HCT116 (cell line): ENCODE results near the gene ACTR3. TPM values are rescaled to one million over a fixed set of nuclear protein-coding genes. Genes with fewer than 3 reads are reported as not detected.

ENCODE experiments used
- ATAC-seq: fragments of 200-7000 bp; cut with Tn5 transposase; 2 replicates; pipeline ENCODE4 v1.9.1; 2020; ENCODE audit warnings: mild to moderate bottlenecking, moderate library complexity
- BruUV-seq: library from RNA; stranded (reverse); fragments of 400-500 nt; replicated peaks from 2 replicates; lab custom pipeline; 2021; lab: Mats Ljungman, UMichigan
- CTCF ChIA-PET: fragments of 300-600 bp; sonication (Branson Sonifier 250); formaldehyde crosslinking; loops from one replicate; lab custom pipeline; 2021; ENCODE audit warnings: antibody characterized with exemption; lab: Charles Lee
- POLR2A ChIA-PET: fragments of 300-600, 350-600 bp; sonication (Branson Sonifier 250); formaldehyde crosslinking; loops from one replicate; lab custom pipeline; 2021; ENCODE audit warnings: antibody characterized with exemption; lab: Charles Lee
- RAD21 ChIA-PET, 2 experiments: fragments of 300-600 bp; sonication (Branson Sonifier 250); formaldehyde crosslinking; loops; one replicate each; lab custom pipeline; 2023; ENCODE audit warnings: low total read pairs in 2 of 2; ENCODE audit not compliant: uncharacterized antibody in 2 of 2, unreplicated experiment in 2 of 2, low non-redundant PET in 1 of 2; lab: Charles Lee
- DNase-seq: peaks from one replicate; pipeline ENCODE4 v3.0.0-alpha.2; 2010; ENCODE audit warnings: low read depth, low spot score
- H2AFZ ChIP-seq: fragments of 200-600 bp; shearing (Covaris generic), sonication (generic); 2 replicates; pipeline ENCODE4 v1.6.1; 2017; ENCODE audit warnings: low read depth, mixed run types, mixed read lengths, antibody characterized with exemption, low read length; ENCODE audit not compliant: poor library complexity, severe bottlenecking
- H3K27ac ChIP-seq: 2 replicates; pipeline ENCODE4 v1.5.1; 2012; ENCODE audit warnings: low read depth, low read length
- H3K27me3 ChIP-seq: fragments of 200-600 bp; sonication (generic); 2 replicates; pipeline ENCODE4 v1.6.1; 2016; ENCODE audit warnings: mixed run types, low read length, mixed read lengths; ENCODE audit not compliant: insufficient read depth
- H3K36me3 ChIP-seq, 2 experiments: fragments of 200-500 bp in 1 of 2; fragments of 200-600 bp in 1 of 2; sonication (Bioruptor generic) in 1 of 2; sonication (generic) in 1 of 2; 2 replicates each; pipeline versions ENCODE4 v1.5.1 to v1.6.1; 2014 to 2016; ENCODE audit warnings: low read length in 2 of 2, inconsistent platforms in 1 of 2, mixed read lengths in 1 of 2, mixed run types in 1 of 2; ENCODE audit not compliant: insufficient read depth in 2 of 2, control insufficient read depth in 1 of 2
- H3K4me1 ChIP-seq, 2 experiments: fragments of 200-600 bp in 1 of 2; sonication (generic) in 1 of 2; 2 replicates each; pipeline versions ENCODE4 v1.5.1 to v1.6.1; 2012 to 2017; ENCODE audit warnings: low read length in 2 of 2, inconsistent platforms in 1 of 2, mild to moderate bottlenecking in 1 of 2, mixed read lengths in 1 of 2, mixed run types in 1 of 2, moderate library complexity in 1 of 2; ENCODE audit not compliant: insufficient read depth in 2 of 2, control insufficient read depth in 1 of 2
- H3K4me2 ChIP-seq: fragments of 200-600 bp; sonication (generic); 2 replicates; pipeline ENCODE4 v1.6.1; 2017; ENCODE audit warnings: mixed run types, low read length, mixed read lengths
- H3K4me3 ChIP-seq, 2 experiments: fragments of 200-600 bp in 1 of 2; sonication (generic) in 1 of 2; replicated peaks in 1 of 2; 2 replicates each; pipeline ENCODE4 v1.5.1; 2011 to 2016; ENCODE audit warnings: low read length in 2 of 2, control low read depth in 1 of 2, low read depth in 1 of 2, mild to moderate bottlenecking in 1 of 2, mixed read lengths in 1 of 2, mixed run types in 1 of 2
- H3K79me2 ChIP-seq: fragments of 200-600 bp; sonication (generic); 2 replicates; pipeline ENCODE4 v1.6.1; 2017; ENCODE audit warnings: mild to moderate bottlenecking, mixed run types, low read length, moderate library complexity, mixed read lengths; ENCODE audit not compliant: insufficient read depth
- H3K9ac ChIP-seq: fragments of 200-600 bp; sonication (generic); 2 replicates; pipeline ENCODE4 v1.6.1; 2016; ENCODE audit warnings: low read length, mixed read lengths
- H3K9me2 ChIP-seq: fragments of 200-600 bp; sonication (generic), shearing (Covaris generic); 2 replicates; pipeline ENCODE4 v1.6.1; 2017; ENCODE audit warnings: mixed run types, mild to moderate bottlenecking, moderate library complexity; ENCODE audit not compliant: insufficient read depth
- H3K9me3 ChIP-seq, 2 experiments: fragments of 200-500 bp in 1 of 2; fragments of 200-600 bp in 1 of 2; sonication (Bioruptor generic) in 1 of 2; sonication (generic) in 1 of 2; 2 replicates each; pipeline ENCODE4 v1.6.1; 2014 to 2017; ENCODE audit warnings: low read length in 2 of 2, mixed read lengths in 2 of 2, inconsistent platforms in 1 of 2, low read depth in 1 of 2, mild to moderate bottlenecking in 1 of 2, mixed run types in 1 of 2, moderate library complexity in 1 of 2; ENCODE audit not compliant: control insufficient read depth in 1 of 2, insufficient read depth in 1 of 2
- H4K20me1 ChIP-seq: fragments of 200-600 bp; sonication (generic), shearing (Covaris generic); 2 replicates; pipeline ENCODE4 v1.6.1; 2017; ENCODE audit warnings: mixed run types, mild to moderate bottlenecking, moderate library complexity; ENCODE audit not compliant: insufficient read depth
- CEBPB ChIP-seq: IDR thresholded peaks from 2 replicates; pipeline ENCODE4 v1.6.1; 2012; ENCODE audit warnings: low read depth
- POLR2A ChIP-seq: IDR thresholded peaks from 2 replicates; pipeline ENCODE4 v1.7.0; 2011; ENCODE audit warnings: borderline replicate concordance; ENCODE audit not compliant: insufficient read depth, insufficient read length; ENCODE audit errors: extremely low read depth
- RAD21 ChIP-seq: IDR thresholded peaks from 2 replicates; pipeline ENCODE4 v1.6.1; 2012; ENCODE audit warnings: low read depth, mild to moderate bottlenecking
- TCF7L2 ChIP-seq: IDR thresholded peaks from 2 replicates; pipeline ENCODE4 v1.7.0; 2011; ENCODE audit warnings: borderline replicate concordance, inconsistent platforms; ENCODE audit not compliant: insufficient read depth, insufficient read length; ENCODE audit errors: extremely low read depth
- intact Hi-C: fragments of 100-400 bp; cut with micrococcal nuclease; formaldehyde crosslinking; loops from 2 replicates; pipeline ENCODE4 v1.10.0; 2022
- total RNA-seq: library from RNA; stranded (reverse); gene quantifications from one replicate; pipeline ENCODE4 v1.2.1, GENCODE V29; 2021; ENCODE audit not compliant: unreplicated experiment

Gene ACTR3
- total RNA-seq, 1 experiment from 2014 or later, result 232 TPM

DNA sequence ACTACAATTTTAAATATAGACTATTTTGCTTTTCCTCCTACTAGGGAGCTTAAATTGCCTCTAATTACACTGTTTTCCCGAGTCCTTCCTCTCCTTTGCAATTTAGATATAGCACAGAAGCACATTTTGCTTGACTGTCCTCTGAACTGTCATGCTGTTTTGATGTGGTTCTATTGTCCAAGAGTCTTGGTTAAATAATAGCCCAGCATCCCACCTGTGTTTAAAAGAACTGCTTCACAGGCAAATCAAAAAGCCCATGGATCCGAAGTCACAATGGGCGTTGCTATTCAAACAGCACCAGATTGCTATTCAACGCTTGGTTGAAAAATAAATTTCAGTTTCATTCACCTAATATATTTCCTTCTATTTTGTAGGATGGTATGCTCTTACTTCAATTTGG lies 22.3 kb upstream of the ACTR3 start:
- no peaks in the 10 kb centered on the region for H4K20me1 ChIP-seq
- no peak for TF ChIP-seq TCF7L2
- TF ChIP-seq, all 23 proteins: peak for 0
- no peaks in the 10 kb centered on the region for H3K9me3 ChIP-seq
- no TSS peak for BruUV-seq
- no peaks in the 10 kb centered on the region for H3K27me3 ChIP-seq
- no peak overlapping the region for H3K4me3 ChIP-seq
- H3K4me1 ChIP-seq, result no peaks in the 10 kb centered on the region
- intact Hi-C loops, result no loop called here
- DNase-seq (no peak), ATAC-seq (no peak)
- H3K4me2 ChIP-seq, result no peak overlapping the region
- RAD21 ChIA-PET, result no interaction called here
- H3K27ac ChIP-seq, result no peak overlapping the region
- H2AFZ ChIP-seq, result no peak overlapping the region
- POLR2A ChIA-PET, result no interaction called here
- H3K36me3 ChIP-seq, result no peaks in the 10 kb centered on the region
- H3K9ac ChIP-seq, result no peak overlapping the region
- H3K79me2 ChIP-seq, result no peaks in the 10 kb centered on the region
- no peaks in the 10 kb centered on the region for H3K9me2 ChIP-seq
- CTCF ChIA-PET, result no interaction called here

DNA sequence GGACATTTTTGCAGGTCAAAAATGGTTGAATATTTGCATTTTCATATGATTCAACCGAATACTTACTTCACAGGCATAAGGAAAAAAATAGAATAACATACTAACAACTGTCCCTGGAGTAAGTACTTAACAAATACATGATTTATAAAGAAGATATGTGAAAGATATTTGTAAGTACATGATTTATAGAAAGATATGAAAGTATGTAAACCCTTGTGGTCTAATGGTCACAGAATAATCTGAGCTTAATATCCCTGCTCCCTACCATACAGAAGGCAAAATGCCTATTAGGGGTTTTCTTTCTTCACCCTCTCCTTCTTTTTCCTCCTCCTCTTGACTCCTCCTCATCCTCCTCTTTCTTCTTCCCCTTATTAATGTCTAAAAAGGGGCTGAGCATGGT lies 20.6 kb upstream of the ACTR3 start:
- Histone ChIP-seq H3K4me1 (no peaks in the 10 kb centered on the region), H4K20me1 (no peaks in the 10 kb centered on the region), H3K4me3 (no peak overlapping the region), H3K36me3 (no peaks in the 10 kb centered on the region), H3K9me2 (no peaks in the 10 kb centered on the region), H3K4me2 (no peak overlapping the region), H3K9ac (no peak overlapping the region), H3K27me3 (no peaks in the 10 kb centered on the region), H2AFZ (no peak overlapping the region), H3K79me2 (no peaks in the 10 kb centered on the region), H3K27ac (no peak overlapping the region), H3K9me3 (no peaks in the 10 kb centered on the region)
- no peak for DNase-seq
- CTCF ChIA-PET, result no interaction called here
- intact Hi-C loops, result no loop called here
- no peak for ATAC-seq
- TF ChIP-seq POLR2A (no peak), CEBPB (no peak), RAD21 (no peak)
- BruUV-seq, result no TSS peak
- POLR2A ChIA-PET, result no interaction called here
- RAD21 ChIA-PET, result no interaction called here
